Skeletal muscle cell (primary cell): ENCODE data around the gene LRRC14B.
"Not testable (repeated sequence)": the region's sequence is repeated elsewhere in the genome, so short reads cannot be mapped to it uniquely, and the experiment has no call there.

Source experiments
- DNase-seq: peaks from one replicate; pipeline ENCODE4 v3.0.0-alpha.2; 2010; ENCODE audit warnings: low read depth
- H3K4me3 ChIP-seq: 2 replicates; pipeline ENCODE4 v1.5.1; 2011; ENCODE audit warnings: low read depth, mild to moderate bottlenecking, control low read depth, low read length, moderate library complexity

LRRC14B gene

GRCh38 chr5:188488-189481, 2.5 kb upstream of the LRRC14B start:
- DNase-seq = peak; percentile 31
- H3K4me3 ChIP-seq = peak overlapping the region; percentile 17

GRCh38 chr5:189486-189885, 1.8 kb upstream of the LRRC14B start:
- H3K4me3 ChIP-seq = no peak overlapping the region
- DNase-seq = no peak

DNA sequence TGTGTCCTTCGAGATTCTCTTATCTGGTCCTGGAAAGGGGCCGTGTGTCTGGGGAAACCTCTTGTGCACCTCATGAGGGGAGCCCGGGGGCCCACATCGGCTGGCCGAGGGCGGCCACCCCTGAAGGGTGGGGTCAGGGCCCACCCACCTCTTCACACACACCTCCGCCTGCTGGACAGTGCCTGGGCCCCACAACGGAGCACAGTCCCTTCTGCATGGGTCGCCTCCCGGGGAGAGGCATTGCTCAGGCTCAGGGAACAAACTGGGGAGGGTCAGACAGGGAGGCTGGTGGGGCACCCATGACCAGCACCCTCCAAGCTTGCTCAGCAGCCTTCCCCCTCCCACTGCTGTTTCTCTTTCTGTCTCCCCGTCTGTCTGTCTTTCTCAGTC, 1.3 kb upstream of the LRRC14B start:
- H3K4me3 ChIP-seq = no peak overlapping the region

DNA sequence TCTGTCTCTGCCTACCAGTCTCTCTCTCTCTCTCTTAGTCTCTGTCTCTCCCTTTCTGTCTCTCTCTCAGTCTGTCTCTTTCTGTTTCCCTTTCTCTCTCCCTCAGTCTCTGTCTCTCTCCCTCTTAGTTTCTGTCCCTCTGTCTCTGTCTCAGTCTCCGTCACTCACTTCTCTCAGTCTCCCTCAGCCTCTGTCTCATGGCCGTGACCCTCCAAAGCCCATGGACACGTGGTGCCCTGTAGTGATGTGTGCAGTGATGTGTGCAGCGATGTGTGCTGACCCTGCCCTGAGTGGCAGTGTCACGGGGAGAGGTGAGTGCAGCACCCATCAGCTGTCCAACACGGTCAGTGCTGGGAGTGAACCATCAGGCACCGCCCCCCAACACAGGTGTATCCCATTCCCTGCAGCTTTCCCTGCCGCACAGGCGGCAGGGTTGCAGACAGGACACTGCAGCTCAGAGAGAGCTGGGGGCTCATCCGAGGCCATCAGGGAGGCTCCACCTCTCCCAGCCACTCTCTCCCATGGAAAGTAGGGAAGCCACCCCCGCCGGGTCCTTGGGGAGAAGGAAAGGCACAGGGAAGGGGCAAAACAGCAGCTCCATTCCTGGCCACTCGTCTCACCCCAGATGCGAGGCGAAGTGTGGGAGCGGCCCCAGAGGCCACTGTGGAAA, 794 bp upstream of the LRRC14B start:
- DNase-seq = no peak
- no peak overlapping the region for H3K4me3 ChIP-seq

More for the DNA sequence above, 1.3 kb upstream of the LRRC14B start:
- no peak for DNase-seq

GRCh38 chr5:191949-192690, 825 bp downstream of the LRRC14B start:
- no peak overlapping the region for H3K4me3 ChIP-seq
- DNase-seq = no peak

DNA sequence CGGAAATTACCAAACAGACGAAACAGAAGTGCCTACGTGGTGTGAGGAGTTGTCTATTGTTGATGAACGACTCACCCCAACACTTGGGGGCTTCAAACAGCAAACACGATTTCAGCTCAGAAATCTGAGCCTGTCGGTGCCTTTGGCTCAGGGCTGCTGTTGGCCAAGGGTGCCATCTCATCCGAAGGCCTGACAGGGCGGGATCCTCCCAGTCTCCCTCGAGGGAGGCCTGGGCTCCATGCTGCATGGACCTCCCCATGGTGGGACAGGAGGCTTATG, 1.3 kb downstream of the LRRC14B start:
- no peak for DNase-seq
- no peak overlapping the region for H3K4me3 ChIP-seq

DNA sequence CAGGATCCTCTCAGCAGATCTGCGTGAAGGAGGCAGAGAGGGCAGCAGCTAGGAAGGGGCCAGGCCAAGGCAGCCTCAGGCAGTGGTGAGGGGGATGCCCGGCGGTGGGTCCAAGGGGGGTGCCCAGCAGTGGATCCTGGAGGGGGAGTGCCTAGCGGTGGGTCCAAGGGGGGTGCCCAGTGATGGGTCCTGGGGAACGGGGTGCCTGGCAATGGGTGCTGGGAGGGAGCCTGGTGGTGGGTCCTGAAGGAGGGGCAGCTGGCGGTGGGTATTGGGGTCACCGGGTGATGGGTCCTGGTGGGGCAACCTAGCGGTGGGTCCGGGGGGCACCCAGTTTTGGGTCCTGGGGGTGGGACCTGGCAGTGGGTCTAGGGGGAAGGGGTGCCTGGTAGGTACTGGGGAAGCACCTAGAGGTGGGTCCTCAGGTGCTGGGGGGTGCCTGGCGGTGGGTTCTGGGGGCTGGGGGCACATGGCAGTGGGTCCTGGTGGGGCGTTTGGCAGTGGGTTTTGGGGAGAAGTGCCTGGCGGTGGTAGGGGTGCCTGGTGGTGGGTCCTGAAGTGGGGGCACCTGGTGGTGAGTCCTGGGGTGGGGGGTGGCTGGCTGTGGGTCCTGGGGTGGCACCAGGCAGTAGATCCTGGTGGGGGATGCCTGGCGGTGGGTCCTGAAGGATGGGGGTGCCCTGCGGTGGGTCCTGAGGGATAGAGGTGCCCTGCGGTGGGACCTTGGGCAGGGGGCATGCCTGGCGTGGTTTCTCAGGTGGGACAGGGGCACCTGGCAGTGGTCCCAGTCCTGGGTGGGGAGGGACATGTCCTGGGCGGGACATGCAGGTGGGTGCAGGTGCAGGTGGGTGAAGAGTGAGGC, 1.9 kb downstream of the LRRC14B start:
- no peak for DNase-seq
- H3K4me3 ChIP-seq = no peak overlapping the region

DNA sequence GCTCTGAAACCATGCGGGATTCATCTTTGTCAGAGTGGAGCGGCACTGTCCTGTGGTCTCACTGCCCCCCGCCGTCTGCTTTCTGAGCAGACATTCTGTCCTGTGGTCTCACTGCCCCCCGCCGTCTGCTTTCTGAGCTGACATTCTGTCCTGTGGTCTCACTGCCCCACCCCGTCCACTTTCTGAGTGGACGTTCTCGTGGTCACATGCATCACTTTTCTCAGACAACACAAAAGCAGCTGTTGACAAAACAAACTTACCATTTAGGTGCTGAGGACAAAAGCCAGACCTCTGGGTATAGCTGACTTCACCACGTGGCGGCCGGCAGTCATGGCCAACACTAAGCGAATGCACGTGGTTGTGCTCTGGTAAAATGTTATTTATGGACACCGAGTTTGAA, 2.8 kb downstream of the LRRC14B start:
- DNase-seq = no peak
- H3K4me3 ChIP-seq = no peak overlapping the region

GRCh38 chr5:194603-195209, 3.4 kb downstream of the LRRC14B start:
- DNase-seq = no peak
- no peak overlapping the region for H3K4me3 ChIP-seq

DNA sequence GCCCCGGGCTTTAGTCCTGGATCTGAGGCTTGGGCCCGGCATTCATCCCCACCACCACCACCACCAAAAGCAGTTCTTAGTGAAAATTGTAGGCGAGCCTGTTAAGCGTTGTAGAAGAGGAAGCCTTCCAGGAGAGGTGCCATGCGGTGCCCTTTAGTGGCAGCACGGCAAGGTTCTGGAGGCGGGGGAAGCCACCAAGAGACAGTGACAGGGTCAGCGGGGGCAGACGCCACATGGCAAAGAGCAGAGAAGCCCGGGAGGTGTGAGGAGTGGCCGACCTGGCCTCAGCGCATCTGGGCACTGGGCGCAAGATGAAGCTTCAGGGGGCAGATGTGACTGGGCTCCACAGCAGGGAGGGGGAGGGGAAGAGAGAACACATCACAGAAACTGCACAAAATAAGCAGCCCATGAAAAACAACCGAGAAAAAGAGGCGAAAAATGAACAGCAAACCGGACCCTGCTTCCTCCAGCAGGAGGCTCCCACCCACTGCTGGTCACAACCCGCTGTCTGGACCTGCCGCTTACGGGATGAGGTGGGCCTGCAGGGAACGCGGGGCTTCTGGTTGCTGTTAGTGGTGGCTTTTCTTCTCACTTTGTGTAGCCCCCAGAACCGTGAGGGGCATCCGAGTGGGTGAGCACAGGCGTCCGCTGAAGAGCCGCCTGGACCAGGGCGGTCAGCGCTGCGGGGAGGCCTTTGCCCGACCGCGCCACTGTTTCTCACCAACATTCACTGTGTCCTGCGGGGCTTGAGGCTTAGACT, 4.3 kb downstream of the LRRC14B start:
- H3K4me3 ChIP-seq = no peak overlapping the region
- no peak for DNase-seq

GRCh38 chr5:196350-196749, 5.1 kb downstream of the LRRC14B start:
- no peak overlapping the region for H3K4me3 ChIP-seq
- no peak for DNase-seq

- H3K4me3 ChIP-seq, DNase-seq: not testable (repeated sequence)
Observed at GRCh38 chr5:197031-197430, 5.7 kb downstream of the LRRC14B start.

GRCh38 chr5:197892-198489, 6.7 kb downstream of the LRRC14B start:
- no peak overlapping the region for H3K4me3 ChIP-seq
- DNase-seq = no peak

- DNase-seq = no peak
- no peak overlapping the region for H3K4me3 ChIP-seq
Observed at GRCh38 chr5:198516-199196, 7.4 kb downstream of the LRRC14B start.

GRCh38 chr5:199197-199949, 8.1 kb downstream of the LRRC14B start:
- no peak for DNase-seq
- no peak overlapping the region for H3K4me3 ChIP-seq

- no peak for DNase-seq
- no peak overlapping the region for H3K4me3 ChIP-seq
Observed at GRCh38 chr5:199950-200645, 8.8 kb downstream of the LRRC14B start.
